Fibroblast of villous mesenchyme (primary cell): Measurements from ENCODE around the gene BCO1. TPM values are rescaled to one million over a fixed set of nuclear protein-coding genes. Genes with fewer than 3 reads are reported as not detected.

Experiments used
- DNase-seq: peaks from one replicate; pipeline ENCODE4 v3.0.0-alpha.2; 2010; ENCODE audit warnings: low read depth
- H3K4me3 ChIP-seq: 2 replicates; pipeline ENCODE4 v1.5.1; 2011; ENCODE audit warnings: low read depth, mild to moderate bottlenecking, low read length
- CTCF ChIP-seq: IDR thresholded peaks from 2 replicates; pipeline ENCODE4 v1.5.1; 2012; ENCODE audit warnings: low read depth, mild to moderate bottlenecking, low read length; ENCODE audit not compliant: insufficient read depth
- total RNA-seq: library from RNA; depleted of rRNA; stranded (reverse); fragments of >200 nt; gene quantifications from 2 replicates; pipeline ENCODE4 v1.2.3, GENCODE V29; 2012

The BCO1 gene
- total RNA-seq, 1 donor = not detected

DNA sequence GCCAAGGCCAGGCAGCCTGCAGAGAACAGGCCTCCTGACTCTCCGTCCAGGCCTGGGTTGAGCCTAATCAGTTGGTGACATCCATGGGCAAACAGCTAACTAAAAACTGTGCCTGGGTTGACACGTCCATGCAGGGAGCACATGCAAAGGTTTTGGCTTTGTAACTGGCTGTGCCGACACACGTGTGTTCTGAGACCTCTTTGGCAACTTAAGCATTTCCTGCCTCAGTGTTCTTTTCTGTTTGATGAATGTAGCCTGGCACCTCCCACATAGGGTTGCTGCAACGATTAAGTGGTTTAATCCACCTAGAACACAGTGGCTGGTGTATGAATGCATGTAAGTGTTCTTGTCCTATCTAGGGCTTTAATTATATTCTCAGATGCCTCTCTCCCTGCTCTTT lies 3.2 kb downstream of the BCO1 start:
- no peak for TF ChIP-seq CTCF
- no peak overlapping the region for H3K4me3 ChIP-seq
- no peak for DNase-seq

- TF ChIP-seq CTCF = no peak
These were observed 4.6 kb downstream of the BCO1 start for GRCh38 chr16:81242977-81243618.

GRCh38 chr16:81243942-81244341 lies 5.5 kb downstream of the BCO1 start:
- no peak overlapping the region for H3K4me3 ChIP-seq
- DNase-seq = no peak
- no peak for TF ChIP-seq CTCF

More at GRCh38 chr16:81242977-81243618, 4.6 kb downstream of the BCO1 start:
- no peak for DNase-seq
- H3K4me3 ChIP-seq = no peak overlapping the region

DNA sequence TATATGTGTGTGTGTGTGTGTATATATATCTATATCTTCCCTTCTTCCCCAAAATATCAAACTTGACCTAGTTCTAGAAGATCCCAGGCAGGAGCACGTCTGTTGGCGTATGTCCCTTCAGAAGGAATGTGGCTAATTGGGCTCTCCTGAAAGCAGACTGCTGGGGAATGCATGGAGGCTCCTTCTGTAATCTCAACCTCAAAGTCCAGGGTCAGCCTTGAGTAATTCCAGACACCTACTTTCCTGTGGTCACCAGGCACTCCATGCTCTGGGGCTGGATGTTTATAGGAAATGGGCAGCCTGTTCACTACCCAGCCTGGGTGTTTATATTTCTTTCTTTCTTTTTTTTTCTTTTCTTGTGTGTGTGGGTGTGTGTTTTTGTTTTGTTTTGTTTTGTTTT lies 13.4 kb downstream of the BCO1 start:
- peak; percentile 95 for DNase-seq
- H3K4me3 ChIP-seq = no peak overlapping the region
- TF ChIP-seq CTCF = no peak

GRCh38 chr16:81253141-81253540 lies 14.7 kb downstream of the BCO1 start:
- TF ChIP-seq CTCF = no peak
- no peak overlapping the region for H3K4me3 ChIP-seq
- DNase-seq = no peak

DNA sequence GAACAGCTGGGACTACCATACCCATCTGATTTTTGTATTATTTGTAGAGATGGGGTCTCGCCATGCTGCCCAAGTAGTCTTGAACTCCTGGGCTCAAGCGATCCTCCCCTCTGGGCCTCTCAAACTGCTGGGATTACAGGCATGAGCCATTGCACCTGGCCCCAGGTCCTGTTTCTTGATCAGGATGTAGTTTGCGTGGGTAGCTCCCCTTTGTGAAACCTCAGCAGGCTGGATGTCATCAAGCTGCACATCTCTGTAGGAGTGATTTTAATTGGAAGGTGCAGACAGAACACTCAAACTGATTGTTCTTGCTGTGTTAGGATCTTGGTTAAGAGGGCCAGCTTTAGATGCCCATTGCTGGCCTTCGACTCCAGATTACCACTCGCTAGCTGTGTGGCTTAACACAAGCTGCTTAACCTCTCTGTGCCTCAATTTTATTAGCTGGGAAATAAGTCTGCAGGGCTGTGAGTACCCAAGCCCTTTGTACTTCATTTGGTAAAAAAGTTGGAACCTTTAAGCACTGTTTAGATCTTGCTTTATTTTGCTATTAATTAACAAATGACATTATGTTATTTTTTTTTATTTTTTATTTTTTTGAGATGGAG lies 16.5 kb downstream of the BCO1 start:
- no peak for DNase-seq
- TF ChIP-seq CTCF = no peak
- no peak overlapping the region for H3K4me3 ChIP-seq
